Measurements from ENCODE around the gene RNF146.

- TF ChIP-seq GATA3 (IDR thresholded peaks at IDR 0.05; ENCODE audit: low read depth, low read length) (no peak), GATA2 (IDR thresholded peaks at IDR 0.05; ENCODE audit: low read depth, low read length) (no peak)
Measured at GRCh38 chr6:127276331-127276730, 9.7 kb downstream of the RNF146 start.

Measured in SH-SY5Y (cell line).